Uterus (tissue), 2 donors: ENCODE measurements around the gene SLC16A3.

Experiments used
- CTCF ChIP-seq, 4 experiments: fragments of 200-600 bp in 2 of 4; fragments of 450-650 bp in 2 of 4; sonication (generic) in 2 of 4; IDR thresholded peaks; one replicate each; pipeline ENCODE4 v1.5.1; 2016 to 2019; ENCODE audit warnings: antibody characterized with exemption in 4 of 4, mild to moderate bottlenecking in 2 of 4, moderate library complexity in 1 of 4
- POLR2A ChIP-seq, 2 donors: fragments of 450-650 bp; IDR thresholded peaks; one replicate each; pipeline ENCODE4 v1.6.1; 2016; ENCODE audit warnings: antibody characterized with exemption in 2 of 2, mild to moderate bottlenecking in 1 of 2, moderate library complexity in 1 of 2

GRCh38 chr17:82287868-82288801 is 59.3 kb downstream of the SLC16A3 start:
- no peak for TF ChIP-seq CTCF (IDR thresholded peaks at IDR 0.05)
- TF ChIP-seq POLR2A (IDR thresholded peaks at IDR 0.05) = no peak
